HepG2 (cell line): ENCODE data around the gene RESP18. TPM values are rescaled to one million over a fixed set of nuclear protein-coding genes. Genes with fewer than 3 reads are reported as not detected.

Experiments used
- CBX1 ChIP-seq: IDR thresholded peaks from one replicate; pipeline ENCODE4 v1.6.1; 2016; ENCODE audit warnings: antibody characterized with exemption, low read depth
- DMTF1 ChIP-seq: sonication (generic); formaldehyde crosslinking; IDR thresholded peaks from 2 replicates; pipeline ENCODE4 v1.4.0; 2020; ENCODE audit warnings: mild to moderate bottlenecking, missing genetic modification reagents
- E2F5 ChIP-seq: sonication (generic); formaldehyde crosslinking; conservative IDR thresholded peaks from 2 replicates; pipeline ENCODE4 v1.4.0; 2020; ENCODE audit warnings: missing genetic modification reagents
- FIP1L1 ChIP-seq: fragments of 200-400 bp; formaldehyde crosslinking; IDR thresholded peaks from 2 replicates; pipeline ENCODE4 v1.6.1; 2018; ENCODE audit warnings: low read depth, mild to moderate bottlenecking, low read length, moderate library complexity, borderline replicate concordance; ENCODE audit not compliant: insufficient read depth
- HOMEZ ChIP-seq: IDR thresholded peaks from 2 replicates; pipeline ENCODE4 v1.6.1; 2016; ENCODE audit warnings: low read depth
- KAT7 ChIP-seq: IDR thresholded peaks from 2 replicates; pipeline ENCODE4 v1.6.1; 2018; ENCODE audit warnings: borderline replicate concordance, missing compliant biosample characterization
- MIER2 ChIP-seq: IDR thresholded peaks from 2 replicates; pipeline ENCODE4 v1.6.1; 2016; ENCODE audit warnings: missing biosample characterization, missing genetic modification reagents
- NKX3-1 ChIP-seq: sonication (generic); formaldehyde crosslinking; IDR thresholded peaks from 2 replicates; pipeline ENCODE4 v1.5.0; 2020; ENCODE audit warnings: missing genetic modification reagents
- POLR2G ChIP-seq: fragments of 200-400 bp; formaldehyde crosslinking; IDR thresholded peaks from 2 replicates; pipeline ENCODE4 v1.6.1; 2018; ENCODE audit warnings: mild to moderate bottlenecking, low read depth, low read length, moderate library complexity
- PRMT3 ChIP-seq: sonication (generic); formaldehyde crosslinking; IDR thresholded peaks from 2 replicates; pipeline ENCODE4 v1.8.1; 2022; ENCODE audit warnings: low read depth, mild to moderate bottlenecking, moderate library complexity, missing genetic modification reagents, borderline replicate concordance
- SAP130 ChIP-seq: IDR thresholded peaks from 2 replicates; pipeline ENCODE4 v1.6.1; 2016; ENCODE audit warnings: low read depth
- SRY ChIP-seq: sonication (generic); formaldehyde crosslinking; IDR thresholded peaks from 2 replicates; pipeline ENCODE4 v1.8.0; 2022; ENCODE audit warnings: mild to moderate bottlenecking, missing genetic modification reagents
- ZFP36L2 ChIP-seq: sonication (generic); formaldehyde crosslinking; IDR thresholded peaks from 2 replicates; pipeline ENCODE4 v1.4.0; 2020; ENCODE audit warnings: missing genetic modification reagents
- ZNF20 ChIP-seq: sonication (generic); formaldehyde crosslinking; IDR thresholded peaks from 2 replicates; pipeline ENCODE4 v1.4.0; 2020; ENCODE audit warnings: mild to moderate bottlenecking, moderate library complexity, missing genetic modification reagents
- ZNF205 ChIP-seq: IDR thresholded peaks from 2 replicates; pipeline ENCODE4 v1.6.1; 2018; ENCODE audit warnings: missing biosample characterization, missing genetic modification reagents
- ZNF260 ChIP-seq: sonication (generic); formaldehyde crosslinking; IDR thresholded peaks from 2 replicates; pipeline ENCODE4 v1.4.0; 2020; ENCODE audit warnings: missing genetic modification reagents, low read depth, mild to moderate bottlenecking, borderline replicate concordance
- ZNF598 ChIP-seq: sonication (generic); formaldehyde crosslinking; IDR thresholded peaks from 2 replicates; pipeline ENCODE4 v1.5.1; 2020; ENCODE audit warnings: mild to moderate bottlenecking, missing genetic modification reagents, borderline replicate concordance
- ZNF660 ChIP-seq: sonication (generic); formaldehyde crosslinking; IDR thresholded peaks from 2 replicates; pipeline ENCODE4 v1.5.1; 2020; ENCODE audit warnings: mild to moderate bottlenecking, low read depth, missing genetic modification reagents, borderline replicate concordance
- ZNF761 ChIP-seq: sonication (generic); formaldehyde crosslinking; conservative IDR thresholded peaks from 2 replicates; pipeline ENCODE4 v1.4.0; 2020; ENCODE audit warnings: mild to moderate bottlenecking, missing genetic modification reagents
- ZNF816 ChIP-seq: sonication (generic); formaldehyde crosslinking; IDR thresholded peaks from 2 replicates; pipeline ENCODE4 v1.8.0; 2022; ENCODE audit warnings: missing genetic modification reagents, mild to moderate bottlenecking, borderline replicate concordance
- polyA plus RNA-seq, 8 experiments: library from polyadenylated mRNA; depleted of rRNA in 3 of 8; stranded (reverse) in 7 of 8; unstranded in 1 of 8; fragments of >200 nt; fragmentation: Illumina TruSeq in 4 of 8; extraction: Trizol in 4 of 8; gene quantifications; 2 replicates each; pipeline versions ENCODE4 v1.2.1 to v1.2.3, GENCODE V29; 2011 to 2016; ENCODE audit warnings: low read depth in 4 of 8, missing spikeins in 1 of 8, mixed read lengths in 1 of 8; ENCODE audit not compliant: insufficient read depth in 1 of 8
- total RNA-seq, 5 experiments: library from RNA; depleted of rRNA; stranded (reverse); fragments of >200 nt; fragmentation: Illumina TruSeq; extraction: Trizol; gene quantifications; 2 replicates each; pipeline ENCODE4 v1.2.3, GENCODE V29; 2016; ENCODE audit warnings: low read depth in 1 of 5

Gene RESP18
- total and polyA plus RNA-seq, 2 of the 13 experiments (the other 11 are each of a cell fraction or from before 2014, with no cell fraction given) = not detected

GRCh38 chr2:219294356-219295351, 37.9 kb downstream of the RESP18 start (continued):
- TF ChIP-seq DMTF1 (CRISPR knock-in tag) (no peak), SRY (no peak), FIP1L1 (no peak), NKX3-1 (no peak), ZNF761 (CRISPR knock-in tag) (peak; percentile 95), E2F5 (peak; percentile 31), ZNF660 (CRISPR knock-in tag) (no peak), ZNF205 (CRISPR knock-in tag) (peak; percentile 82), ZNF260 (no peak), PRMT3 (CRISPR knock-in tag) (no peak), ZNF816 (peak; percentile 86; the same call in 1 of the 2 replicates), KAT7 (peak; percentile 71), HOMEZ (CRISPR knock-in tag) (0 out of 2 replicates have a peak, but pooled peaks have one; percentile 12), POLR2G (peak; percentile 81), SAP130 (CRISPR knock-in tag) (peak; percentile 93), CBX1 (no peak), ZNF598 (0 out of 2 replicates have a peak, but pooled peaks have one; percentile 40), ZFP36L2 (CRISPR knock-in tag) (no peak), ZNF20 (CRISPR knock-in tag) (no peak), MIER2 (CRISPR knock-in tag) (peak; percentile 86)
